Caco-2 (cell line): Measurements from ENCODE around the gene PLXNA4. TPM values are rescaled to one million over a fixed set of nuclear protein-coding genes. Genes with fewer than 3 reads are reported as not detected.

ENCODE experiments used
- BruUV-seq: library from RNA; stranded (reverse); fragments of 400-500 nt; replicated peaks from 2 replicates; lab custom pipeline; 2021; lab: Mats Ljungman, UMichigan
- CTCF ChIA-PET: fragments of 300-600 bp; sonication (Branson Sonifier 250); formaldehyde crosslinking; loops from one replicate; lab custom pipeline; 2022; ENCODE audit warnings: antibody characterized with exemption; lab: Charles Lee
- POLR2A ChIA-PET: fragments of 300-600 bp; sonication (Branson Sonifier 250); formaldehyde crosslinking; loops from one replicate; lab custom pipeline; 2022; ENCODE audit warnings: antibody characterized with exemption; lab: Charles Lee
- DNase-seq, 2 experiments: peaks; one replicate each; pipeline versions ENCODE4 v3.0.0 to v3.0.0-alpha.2; 2020 to 2022
- H3K27me3 ChIP-seq: replicated peaks from 2 replicates; pipeline ENCODE4 v1.6.0; 2011; ENCODE audit warnings: low read length; ENCODE audit not compliant: control insufficient read depth, insufficient read depth
- H3K36me3 ChIP-seq: 2 replicates; pipeline ENCODE4 v1.5.1; 2011; ENCODE audit warnings: low read length; ENCODE audit not compliant: control insufficient read depth, insufficient read depth
- H3K4me1 ChIP-seq: fragments of 250-450 bp; sonication (Bioruptor Pico); 2 replicates; pipeline ENCODE4 v1.5.1; 2020; ENCODE audit warnings: mild to moderate bottlenecking
- H3K4me3 ChIP-seq: 2 replicates; pipeline ENCODE4 v1.5.1; 2011; ENCODE audit warnings: low read depth, mild to moderate bottlenecking, control low read depth, low read length
- H3K9me3 ChIP-seq: fragments of 250-450 bp; sonication (Bioruptor Pico); 2 replicates; pipeline ENCODE4 v1.5.1; 2020; ENCODE audit warnings: mild to moderate bottlenecking, moderate library complexity
- H3K27ac Mint-ChIP-seq: one replicate; pipeline ENCODE4 v1.8.0; 2022; ENCODE audit warnings: mixed read lengths; ENCODE audit not compliant: unreplicated experiment
- H3K27me3 Mint-ChIP-seq: one replicate; pipeline ENCODE4 v1.8.0; 2022; ENCODE audit warnings: mixed read lengths; ENCODE audit not compliant: insufficient read depth, unreplicated experiment
- H3K36me3 Mint-ChIP-seq: one replicate; pipeline ENCODE4 v1.8.0; 2022; ENCODE audit warnings: mild to moderate bottlenecking, mixed read lengths; ENCODE audit not compliant: insufficient read depth, unreplicated experiment
- H3K4me1 Mint-ChIP-seq: one replicate; pipeline ENCODE4 v1.8.0; 2022; ENCODE audit warnings: low read depth, mixed read lengths; ENCODE audit not compliant: unreplicated experiment
- H3K4me3 Mint-ChIP-seq: one replicate; pipeline ENCODE4 v1.8.0; 2022; ENCODE audit warnings: mild to moderate bottlenecking, moderate library complexity, mixed read lengths; ENCODE audit not compliant: unreplicated experiment
- H3K9me3 Mint-ChIP-seq: one replicate; pipeline ENCODE4 v1.8.0; 2022; ENCODE audit warnings: mixed read lengths; ENCODE audit not compliant: unreplicated experiment
- CTCF ChIP-seq, 2 experiments: fragments of 200-600 bp in 1 of 2; IDR thresholded peaks; 1 replicate in 1 of 2; 2 replicates in 1 of 2; pipeline versions ENCODE4 v1.5.1 to v1.8.0; 2011 to 2022; ENCODE audit warnings: antibody characterized with exemption in 1 of 2, control low read depth in 1 of 2, inconsistent platforms in 1 of 2, low read depth in 1 of 2, low read length in 1 of 2, mild to moderate bottlenecking in 1 of 2, moderate library complexity in 1 of 2; ENCODE audit not compliant: insufficient read depth in 1 of 2, severe bottlenecking in 1 of 2, unreplicated experiment in 1 of 2
- intact Hi-C: fragments of 100-400 bp; cut with micrococcal nuclease; formaldehyde crosslinking; loops from one replicate; pipeline ENCODE4 v1.10.0; 2022; ENCODE audit not compliant: unreplicated experiment
- total RNA-seq: library from RNA; stranded (reverse); gene quantifications from 2 replicates; pipeline ENCODE4 v1.2.3, GENCODE V29; 2022

The PLXNA4 gene
- total RNA-seq, 1 experiment from 2014 or later, result 0.43 TPM

GRCh38 chr7:132578826-132579225 is 2.6 kb upstream of the PLXNA4 start:
- H3K4me3 Mint-ChIP-seq, result no peak overlapping the region
- intact Hi-C loops, result no loop called here
- CTCF ChIA-PET, result no interaction called here
- no peaks in the 10 kb centered on the region for H3K36me3 ChIP-seq
- peaks cover 9% of the 10 kb centered on the region; the same call in 1 of the 2 replicates for H3K4me1 ChIP-seq
- peaks cover 5% of the 10 kb centered on the region for H3K27me3 ChIP-seq
- BruUV-seq, result no TSS peak
- POLR2A ChIA-PET, result no interaction called here
- TF ChIP-seq CTCF (IDR thresholded peaks at IDR 0.05; ENCODE audit: insufficient read depth in 1 of 2, low read depth in 1 of 2, low read length in 1 of 2, severe bottlenecking in 1 of 2, unreplicated experiment in 1 of 2), result no peak
- no peaks in the 10 kb centered on the region for H3K9me3 ChIP-seq
- H3K36me3 Mint-ChIP-seq, result no peaks in the 10 kb centered on the region
- no peaks in the 10 kb centered on the region for H3K4me1 Mint-ChIP-seq
- H3K4me3 ChIP-seq, result no peak overlapping the region
- no peaks in the 10 kb centered on the region for H3K9me3 Mint-ChIP-seq
- peaks cover 32% of the 10 kb centered on the region for H3K27me3 Mint-ChIP-seq
- no peak overlapping the region for H3K27ac Mint-ChIP-seq
- DNase-seq, result no peak

GRCh38 chr7:132578050-132578370 is 1.7 kb upstream of the PLXNA4 start:
- H3K27me3 ChIP-seq, result peaks cover 8% of the 10 kb centered on the region
- DNase-seq, result no peak
- H3K36me3 ChIP-seq, result no peaks in the 10 kb centered on the region
- no TSS peak for BruUV-seq
- H3K4me1 ChIP-seq, result peaks cover 9% of the 10 kb centered on the region; the same call in 1 of the 2 replicates
- Mint-ChIP-seq H3K27me3 (peaks cover 38% of the 10 kb centered on the region), H3K4me1 (no peaks in the 10 kb centered on the region), H3K36me3 (no peaks in the 10 kb centered on the region), H3K9me3 (no peaks in the 10 kb centered on the region), H3K4me3 (peak overlapping the region; percentile 61), H3K27ac (no peak overlapping the region)
- intact Hi-C loops, result no loop called here
- TF ChIP-seq CTCF (IDR thresholded peaks at IDR 0.05; ENCODE audit: insufficient read depth in 1 of 2, low read depth in 1 of 2, low read length in 1 of 2, severe bottlenecking in 1 of 2, unreplicated experiment in 1 of 2), result no peak
- ChIA-PET CTCF (interaction anchor here (1.0 kb wide), 1 partner anchor 184 kb away, joined by 4 read pairs; no protein-coding TSS in a partner anchor), POLR2A (no interaction called here)
- H3K9me3 ChIP-seq, result no peaks in the 10 kb centered on the region
- H3K4me3 ChIP-seq, result no peak overlapping the region

- H3K36me3 Mint-ChIP-seq, result no peaks in the 10 kb centered on the region
- H3K4me3 ChIP-seq, result peak overlapping the region; percentile 20; the same call in 1 of the 2 replicates
Measured at GRCh38 chr7:132577206-132578049, 1.2 kb upstream of the PLXNA4 start.

More at GRCh38 chr7:132577206-132578049, 1.2 kb upstream of the PLXNA4 start:
- Mint-ChIP-seq H3K27me3 (peaks cover 44% of the 10 kb centered on the region), H3K27ac (no peak overlapping the region), H3K4me1 (no peaks in the 10 kb centered on the region), H3K9me3 (no peaks in the 10 kb centered on the region), H3K4me3 (peak overlapping the region; percentile 61)
- Histone ChIP-seq H3K4me1 (peaks cover 9% of the 10 kb centered on the region; the same call in 1 of the 2 replicates), H3K9me3 (no peaks in the 10 kb centered on the region), H3K27me3 (peaks cover 8% of the 10 kb centered on the region), H3K36me3 (no peaks in the 10 kb centered on the region)
- DNase-seq, result peak in 1 of 2 experiments; percentile 43
- CTCF ChIA-PET, result interaction anchor here (0.6 to 1.3 kb wide), 4 partner anchors 9 to 259 kb away, joined by 3 to 5 read pairs (median 4); no protein-coding TSS in a partner anchor
- no TSS peak for BruUV-seq
- POLR2A ChIA-PET, result no interaction called here
- intact Hi-C loops, result no loop called here
- TF ChIP-seq CTCF (IDR thresholded peaks at IDR 0.05; ENCODE audit: insufficient read depth in 1 of 2, low read depth in 1 of 2, low read length in 1 of 2, severe bottlenecking in 1 of 2, unreplicated experiment in 1 of 2), result peak in 1 of 2 experiments; percentile 17
